HEK293T (cell line): Measurements from ENCODE around the gene CDC20B.

Experiments used
- ARNT ChIP-seq: fragments of 450-650 bp; IDR thresholded peaks from 2 replicates; pipeline ENCODE4 v1.6.1; 2017; ENCODE audit warnings: mild to moderate bottlenecking
- BHLHE40 ChIP-seq: fragments of 450-650 bp; IDR thresholded peaks from 2 replicates; pipeline ENCODE4 v1.6.1; 2016; ENCODE audit warnings: mild to moderate bottlenecking, moderate library complexity, borderline replicate concordance
- ELF4 ChIP-seq: fragments of 450-650 bp; IDR thresholded peaks from 2 replicates; pipeline ENCODE4 v1.6.1; 2017; ENCODE audit warnings: antibody characterized with exemption
- HDGF ChIP-seq: fragments of 450-650 bp; IDR thresholded peaks from 2 replicates; pipeline ENCODE4 v1.6.1; 2017; ENCODE audit warnings: antibody characterized with exemption, borderline replicate concordance
- NFRKB ChIP-seq: fragments of 450-650 bp; IDR thresholded peaks from 2 replicates; pipeline ENCODE4 v1.6.1; 2016; ENCODE audit warnings: mild to moderate bottlenecking, moderate library complexity
- SP1 ChIP-seq: fragments of 450-650 bp; IDR thresholded peaks from 2 replicates; pipeline ENCODE4 v1.6.1; 2017
- SUZ12 ChIP-seq: fragments of 450-650 bp; IDR thresholded peaks from 2 replicates; pipeline ENCODE4 v1.6.1; 2016; ENCODE audit warnings: mild to moderate bottlenecking
- TARDBP ChIP-seq: fragments of 450-650 bp; IDR thresholded peaks from 2 replicates; pipeline ENCODE4 v1.6.1; 2016
- ZNF384 ChIP-seq: fragments of 450-650 bp; IDR thresholded peaks from 2 replicates; pipeline ENCODE4 v1.6.1; 2016

DNA sequence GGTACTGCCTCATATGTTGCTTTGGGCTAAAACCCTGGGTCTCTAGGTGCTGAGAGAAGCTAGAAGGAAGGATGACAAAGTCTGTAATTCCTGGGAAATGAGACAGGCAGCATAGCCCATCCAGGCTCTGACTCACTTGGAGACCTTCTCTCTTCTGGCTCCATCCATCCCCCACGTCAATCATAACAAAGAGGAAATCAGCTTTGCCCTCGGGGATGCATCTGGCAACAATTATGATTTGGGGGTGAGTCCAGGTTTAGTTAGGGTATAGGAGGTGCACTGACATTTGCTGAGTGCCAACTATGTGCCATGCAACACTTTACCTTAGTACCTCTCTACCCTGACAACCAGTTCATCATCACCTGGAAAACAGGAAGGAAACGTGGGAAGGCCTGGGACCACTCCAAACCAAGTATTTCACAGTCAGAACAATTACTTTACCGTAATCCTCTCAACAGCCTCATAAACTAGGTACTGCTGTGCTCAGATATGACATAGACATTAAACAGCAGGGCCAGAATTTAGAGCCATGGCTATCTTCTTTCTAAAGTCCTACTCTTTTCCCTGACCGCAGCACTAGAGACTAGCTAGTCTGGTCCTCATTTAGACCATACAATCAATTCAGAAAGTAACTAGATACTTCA lies 109.6 kb downstream of the CDC20B start:
- TF ChIP-seq ZNF384 (no peak), ELF4 (no peak), SP1 (no peak), SUZ12 (no peak), ARNT (no peak), HDGF (no peak), TARDBP (no peak), NFRKB (no peak), BHLHE40 (no peak)
